HL-60 (cell line): ENCODE measurements around the gene TTC23L.

Experiments used
- DNase-seq, 2 experiments: peaks; one replicate each; pipeline ENCODE4 v3.0.0-alpha.2; 2010 to 2020; ENCODE audit warnings: low read depth in 1 of 2, low spot score in 1 of 2
- H3K27ac ChIP-seq: fragments of 250-450 bp; sonication (Bioruptor Pico); replicated peaks from 2 replicates; pipeline ENCODE4 v1.5.1; 2020; ENCODE audit warnings: mild to moderate bottlenecking, moderate library complexity
- H3K27me3 ChIP-seq: fragments of 250-450 bp; sonication (Bioruptor Pico); 2 replicates; pipeline ENCODE4 v1.5.1; 2021; ENCODE audit warnings: mild to moderate bottlenecking, moderate library complexity; ENCODE audit not compliant: insufficient read depth, poor library complexity, severe bottlenecking
- H3K4me3 ChIP-seq: replicated peaks from 2 replicates; pipeline ENCODE4 v1.5.1; 2011; ENCODE audit warnings: mild to moderate bottlenecking, control low read depth, low read length; ENCODE audit not compliant: insufficient read depth
- CTCF ChIP-seq: IDR thresholded peaks from one replicate; pipeline ENCODE4 v1.5.1; 2011; ENCODE audit warnings: low read length, control low read depth, inconsistent platforms; ENCODE audit not compliant: insufficient read depth
- GABPA ChIP-seq: IDR thresholded peaks from 2 replicates; pipeline ENCODE4 v1.6.1; 2012; ENCODE audit warnings: low read depth
- POLR2AphosphoS5 ChIP-seq: IDR thresholded peaks from 2 replicates; pipeline ENCODE4 v1.6.1; 2012; ENCODE audit warnings: low read depth
- REST ChIP-seq: IDR thresholded peaks from 2 replicates; pipeline ENCODE4 v1.6.1; 2012; ENCODE audit warnings: low read depth; ENCODE audit not compliant: insufficient replicate concordance
- SPI1 ChIP-seq: IDR thresholded peaks from 2 replicates; pipeline ENCODE4 v1.6.1; 2012; ENCODE audit warnings: low read depth, mild to moderate bottlenecking, borderline replicate concordance

The TTC23L gene

GRCh38 chr5:34844106-34844505 is 5.1 kb downstream of the TTC23L start:
- Histone ChIP-seq H3K27me3 (peaks cover 2% of the 10 kb centered on the region), H3K27ac (no peak overlapping the region), H3K4me3 (no peak overlapping the region)
- TF ChIP-seq POLR2AphosphoS5 (no peak), SPI1 (no peak), CTCF (no peak), REST (no peak), GABPA (no peak)
- DNase-seq = no peak

- H3K27ac ChIP-seq = no peak overlapping the region
- DNase-seq = no peak
- TF ChIP-seq POLR2AphosphoS5 = no peak
- TF ChIP-seq SPI1 = no peak
- no peak for TF ChIP-seq GABPA
- no peak for TF ChIP-seq REST
- no peak for TF ChIP-seq CTCF
These were observed 6.0 kb downstream of the TTC23L start for GRCh38 chr5:34844999-34845398.

GRCh38 chr5:34847056-34847455 is 8.1 kb downstream of the TTC23L start:
- Histone ChIP-seq H3K27ac (no peak overlapping the region), H3K27me3 (no peaks in the 10 kb centered on the region), H3K4me3 (no peak overlapping the region)
- no peak for TF ChIP-seq REST
- TF ChIP-seq POLR2AphosphoS5 = no peak
- no peak for TF ChIP-seq SPI1
- TF ChIP-seq CTCF = no peak
- no peak for TF ChIP-seq GABPA
- no peak for DNase-seq

More at GRCh38 chr5:34844999-34845398, 6.0 kb downstream of the TTC23L start:
- no peaks in the 10 kb centered on the region for H3K27me3 ChIP-seq
- H3K4me3 ChIP-seq = no peak overlapping the region
